Caco-2 (cell line): ENCODE results near the gene ACOXL. TPM values are rescaled to one million over a fixed set of nuclear protein-coding genes. Genes with fewer than 3 reads are reported as not detected.

Experiments
- BruUV-seq: library from RNA; stranded (reverse); fragments of 400-500 nt; replicated peaks from 2 replicates; lab custom pipeline; 2021; lab: Mats Ljungman, UMichigan
- CTCF ChIA-PET: fragments of 300-600 bp; sonication (Branson Sonifier 250); formaldehyde crosslinking; loops from one replicate; lab custom pipeline; 2022; ENCODE audit warnings: antibody characterized with exemption; lab: Charles Lee
- POLR2A ChIA-PET: fragments of 300-600 bp; sonication (Branson Sonifier 250); formaldehyde crosslinking; loops from one replicate; lab custom pipeline; 2022; ENCODE audit warnings: antibody characterized with exemption; lab: Charles Lee
- DNase-seq, 2 experiments: peaks; one replicate each; pipeline versions ENCODE4 v3.0.0 to v3.0.0-alpha.2; 2020 to 2022
- H3K27me3 ChIP-seq: replicated peaks from 2 replicates; pipeline ENCODE4 v1.6.0; 2011; ENCODE audit warnings: low read length; ENCODE audit not compliant: control insufficient read depth, insufficient read depth
- H3K36me3 ChIP-seq: 2 replicates; pipeline ENCODE4 v1.5.1; 2011; ENCODE audit warnings: low read length; ENCODE audit not compliant: control insufficient read depth, insufficient read depth
- H3K4me1 ChIP-seq: fragments of 250-450 bp; sonication (Bioruptor Pico); 2 replicates; pipeline ENCODE4 v1.5.1; 2020; ENCODE audit warnings: mild to moderate bottlenecking
- H3K4me3 ChIP-seq: 2 replicates; pipeline ENCODE4 v1.5.1; 2011; ENCODE audit warnings: low read depth, mild to moderate bottlenecking, control low read depth, low read length
- H3K9me3 ChIP-seq: fragments of 250-450 bp; sonication (Bioruptor Pico); 2 replicates; pipeline ENCODE4 v1.5.1; 2020; ENCODE audit warnings: mild to moderate bottlenecking, moderate library complexity
- H3K27ac Mint-ChIP-seq: one replicate; pipeline ENCODE4 v1.8.0; 2022; ENCODE audit warnings: mixed read lengths; ENCODE audit not compliant: unreplicated experiment
- H3K27me3 Mint-ChIP-seq: one replicate; pipeline ENCODE4 v1.8.0; 2022; ENCODE audit warnings: mixed read lengths; ENCODE audit not compliant: insufficient read depth, unreplicated experiment
- H3K36me3 Mint-ChIP-seq: one replicate; pipeline ENCODE4 v1.8.0; 2022; ENCODE audit warnings: mild to moderate bottlenecking, mixed read lengths; ENCODE audit not compliant: insufficient read depth, unreplicated experiment
- H3K4me1 Mint-ChIP-seq: one replicate; pipeline ENCODE4 v1.8.0; 2022; ENCODE audit warnings: low read depth, mixed read lengths; ENCODE audit not compliant: unreplicated experiment
- H3K4me3 Mint-ChIP-seq: one replicate; pipeline ENCODE4 v1.8.0; 2022; ENCODE audit warnings: mild to moderate bottlenecking, moderate library complexity, mixed read lengths; ENCODE audit not compliant: unreplicated experiment
- H3K9me3 Mint-ChIP-seq: one replicate; pipeline ENCODE4 v1.8.0; 2022; ENCODE audit warnings: mixed read lengths; ENCODE audit not compliant: unreplicated experiment
- CTCF ChIP-seq, 2 experiments: fragments of 200-600 bp in 1 of 2; IDR thresholded peaks; 1 replicate in 1 of 2; 2 replicates in 1 of 2; pipeline versions ENCODE4 v1.5.1 to v1.8.0; 2011 to 2022; ENCODE audit warnings: antibody characterized with exemption in 1 of 2, control low read depth in 1 of 2, inconsistent platforms in 1 of 2, low read depth in 1 of 2, low read length in 1 of 2, mild to moderate bottlenecking in 1 of 2, moderate library complexity in 1 of 2; ENCODE audit not compliant: insufficient read depth in 1 of 2, severe bottlenecking in 1 of 2, unreplicated experiment in 1 of 2
- intact Hi-C: fragments of 100-400 bp; cut with micrococcal nuclease; formaldehyde crosslinking; loops from one replicate; pipeline ENCODE4 v1.10.0; 2022; ENCODE audit not compliant: unreplicated experiment
- total RNA-seq: library from RNA; stranded (reverse); gene quantifications from 2 replicates; pipeline ENCODE4 v1.2.3, GENCODE V29; 2022

Gene ACOXL
- total RNA-seq, 1 experiment from 2014 or later: 2.6 TPM

GRCh38 chr2:111165084-111165483 lies 432.7 kb downstream of the ACOXL start:
- CTCF ChIA-PET: no interaction called here
- Mint-ChIP-seq H3K4me3 (no peak overlapping the region), H3K36me3 (peaks cover 27% of the 10 kb centered on the region), H3K27ac (no peak overlapping the region), H3K9me3 (no peaks in the 10 kb centered on the region), H3K4me1 (peaks cover 10% of the 10 kb centered on the region), H3K27me3 (no peaks in the 10 kb centered on the region)
- BruUV-seq: no TSS peak
- Histone ChIP-seq H3K9me3 (no peaks in the 10 kb centered on the region; the same call in 1 of the 2 replicates), H3K36me3 (peaks cover 8% of the 10 kb centered on the region; the same call in 1 of the 2 replicates), H3K4me3 (no peak overlapping the region), H3K4me1 (peaks cover 5% of the 10 kb centered on the region; the same call in 1 of the 2 replicates), H3K27me3 (no peaks in the 10 kb centered on the region)
- POLR2A ChIA-PET: no interaction called here
- intact Hi-C loops: no loop called here
- no peak for TF ChIP-seq CTCF (IDR thresholded peaks at IDR 0.05; ENCODE audit: insufficient read depth in 1 of 2, low read depth in 1 of 2, low read length in 1 of 2, severe bottlenecking in 1 of 2, unreplicated experiment in 1 of 2)
- no peak for DNase-seq

GRCh38 chr2:111166115-111166514 lies 433.7 kb downstream of the ACOXL start:
- no TSS peak for BruUV-seq
- Histone ChIP-seq H3K9me3 (no peaks in the 10 kb centered on the region; the same call in 1 of the 2 replicates), H3K4me3 (no peak overlapping the region), H3K4me1 (peaks cover 5% of the 10 kb centered on the region; the same call in 1 of the 2 replicates), H3K36me3 (peaks cover 6% of the 10 kb centered on the region; the same call in 1 of the 2 replicates), H3K27me3 (no peaks in the 10 kb centered on the region)
- DNase-seq: no peak
- ChIA-PET CTCF (no interaction called here), POLR2A (no interaction called here)
- Mint-ChIP-seq H3K4me3 (no peak overlapping the region), H3K9me3 (no peaks in the 10 kb centered on the region), H3K27ac (no peak overlapping the region), H3K4me1 (peaks cover 16% of the 10 kb centered on the region), H3K36me3 (peaks cover 23% of the 10 kb centered on the region), H3K27me3 (no peaks in the 10 kb centered on the region)
- TF ChIP-seq CTCF (IDR thresholded peaks at IDR 0.05; ENCODE audit: insufficient read depth in 1 of 2, low read depth in 1 of 2, low read length in 1 of 2, severe bottlenecking in 1 of 2, unreplicated experiment in 1 of 2): no peak
- intact Hi-C loops: no loop called here

- Histone ChIP-seq H3K4me3 (no peak overlapping the region), H3K27me3 (no peaks in the 10 kb centered on the region), H3K9me3 (no peaks in the 10 kb centered on the region; the same call in 1 of the 2 replicates), H3K36me3 (peaks cover 3% of the 10 kb centered on the region; the same call in 1 of the 2 replicates), H3K4me1 (peaks cover 3% of the 10 kb centered on the region; the same call in 1 of the 2 replicates)
- ChIA-PET POLR2A (no interaction called here), CTCF (interaction anchor here (0.6 kb wide), 3 partner anchors 29 to 1718 kb away, joined by 3 read pairs; no protein-coding TSS in a partner anchor)
- peaks cover 17% of the 10 kb centered on the region for H3K36me3 Mint-ChIP-seq
- no peaks in the 10 kb centered on the region for H3K27me3 Mint-ChIP-seq
- no peaks in the 10 kb centered on the region for H3K9me3 Mint-ChIP-seq
- H3K4me3 Mint-ChIP-seq: no peak overlapping the region
- no peak for DNase-seq
- intact Hi-C loops: no loop called here
- peaks cover 24% of the 10 kb centered on the region for H3K4me1 Mint-ChIP-seq
- no peak for TF ChIP-seq CTCF (IDR thresholded peaks at IDR 0.05; ENCODE audit: insufficient read depth in 1 of 2, low read depth in 1 of 2, low read length in 1 of 2, severe bottlenecking in 1 of 2, unreplicated experiment in 1 of 2)
- H3K27ac Mint-ChIP-seq: no peak overlapping the region
- no TSS peak for BruUV-seq
Observed at GRCh38 chr2:111167076-111167862, 434.9 kb downstream of the ACOXL start.
